Islet of Langerhans (tissue), 1 donor: Measurements from ENCODE around the gene WNT9B.

ENCODE experiments used
- FAIRE-seq: peaks from one replicate; lab custom pipeline; 2011; peaks lifted over from hg19 to GRCh38; lab: Jason Lieb, UNC

The WNT9B gene

DNA sequence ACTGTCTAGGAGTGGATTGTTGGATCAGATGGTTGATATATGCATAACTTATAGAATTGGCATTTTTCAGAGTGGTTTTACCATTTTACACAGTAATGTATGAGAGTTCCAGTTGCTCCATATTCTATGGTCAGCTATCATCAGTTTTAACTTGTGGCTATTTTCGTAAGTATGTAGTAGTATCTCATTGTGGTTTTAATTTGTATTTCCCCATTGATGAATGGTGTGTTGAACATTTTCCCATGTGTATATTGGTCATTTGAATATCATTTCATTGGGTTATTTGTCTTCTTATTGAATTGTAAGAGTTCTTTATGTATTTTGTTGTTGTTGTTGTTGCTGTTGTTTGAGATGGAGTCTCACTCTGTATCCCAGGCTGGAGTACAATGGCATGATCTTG, 6.2 kb downstream of the WNT9B start:
- FAIRE-seq, result no peak

DNA sequence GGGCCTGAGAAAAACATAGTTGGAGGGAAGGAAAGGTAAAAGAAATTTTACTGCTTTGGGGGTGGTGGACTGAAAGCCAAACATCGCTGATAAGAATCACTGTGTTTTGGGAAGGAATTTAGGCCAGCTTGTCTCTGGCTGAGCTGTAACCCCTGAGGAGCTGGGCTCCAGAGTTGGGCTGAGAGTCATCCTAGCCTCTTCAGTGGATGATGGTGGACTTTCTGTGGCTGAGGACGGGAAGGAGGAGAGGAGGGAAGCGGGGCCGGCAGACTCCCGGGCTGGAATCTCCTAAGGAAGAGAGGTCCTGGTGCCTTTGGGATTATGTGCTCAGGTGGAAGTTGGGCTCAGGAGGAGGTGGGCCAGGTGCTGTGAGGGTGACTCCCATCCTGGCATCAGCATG, 8.6 kb downstream of the WNT9B start:
- FAIRE-seq, result no peak

- FAIRE-seq, result no peak
Measured at GRCh38 chr17:46862949-46863348, 11.6 kb downstream of the WNT9B start.

DNA sequence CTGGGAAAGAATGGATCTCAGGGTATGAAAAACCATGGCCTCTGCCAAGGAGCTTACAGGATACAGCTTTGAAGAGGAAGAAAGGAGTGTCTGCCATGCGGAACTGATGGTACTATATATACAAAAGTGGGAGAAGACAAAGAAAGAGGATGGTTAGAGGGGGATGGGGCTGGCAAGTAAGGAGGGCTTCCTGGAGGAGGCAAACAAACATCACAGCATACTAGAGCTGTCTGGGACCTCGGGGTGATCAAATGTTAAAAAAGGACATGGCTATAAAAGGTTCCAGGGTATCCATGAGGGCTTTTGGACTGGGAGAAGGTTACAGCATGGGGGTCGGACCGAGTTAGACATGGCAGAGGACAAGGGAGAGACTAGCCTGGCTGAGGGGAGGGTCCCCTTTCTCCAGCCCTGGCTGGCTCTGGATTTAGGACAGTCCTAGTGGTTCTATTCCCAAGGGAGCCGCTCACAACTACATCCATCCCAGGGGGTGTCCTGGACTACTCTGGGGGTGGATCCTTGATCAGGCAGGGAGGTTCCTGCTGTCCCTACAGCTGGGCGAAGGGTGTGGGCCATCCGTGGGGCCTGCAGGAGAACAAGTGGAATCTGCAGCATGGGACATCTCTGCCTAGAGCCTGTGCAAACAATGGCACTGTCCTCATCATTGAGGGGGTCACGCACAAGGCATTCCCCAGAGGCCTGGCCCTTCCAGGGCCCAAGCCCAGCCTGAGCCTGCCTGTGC, 12.2 kb downstream of the WNT9B start:
- FAIRE-seq, result no peak

DNA sequence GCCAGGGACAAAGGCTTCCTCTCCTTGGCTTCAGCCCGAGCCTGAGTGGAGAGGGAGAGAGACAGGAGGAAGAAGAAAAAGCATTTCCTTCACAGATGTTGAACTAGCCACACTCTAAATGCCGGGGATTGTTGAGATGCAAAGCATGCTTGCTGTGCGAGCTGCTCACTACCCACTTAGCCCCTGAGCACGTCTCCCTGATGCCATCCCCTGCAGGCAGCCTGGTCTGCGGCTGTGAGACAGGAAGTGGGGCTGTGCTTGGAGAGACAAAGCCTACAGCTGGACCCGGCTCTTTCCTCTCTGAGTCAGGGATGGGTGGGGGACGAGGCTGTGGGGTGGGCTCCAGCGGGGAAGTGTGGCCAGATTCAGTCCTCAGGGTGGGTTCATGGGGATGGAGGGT, 13.7 kb downstream of the WNT9B start:
- FAIRE-seq, result no peak

DNA sequence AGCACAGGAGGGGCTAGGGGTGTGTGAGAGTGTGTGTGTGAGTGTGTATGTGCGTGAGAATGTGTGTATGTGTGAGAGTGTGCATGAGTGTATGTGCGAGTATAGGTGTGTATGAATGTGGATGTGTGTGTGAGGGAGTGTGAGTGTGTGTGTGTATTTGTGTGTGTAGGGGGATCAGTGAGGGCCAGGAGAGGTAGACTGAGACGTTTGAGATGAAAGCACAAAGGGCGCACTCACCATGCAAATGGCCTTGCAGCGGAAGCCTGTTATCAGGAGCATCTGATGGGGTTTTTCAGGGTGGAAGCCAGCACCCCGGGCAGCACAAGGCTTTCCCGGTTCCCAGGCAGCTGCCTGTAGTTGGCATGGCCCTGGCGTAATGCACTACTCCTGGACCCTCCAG, 14.9 kb downstream of the WNT9B start:
- FAIRE-seq, result no peak

GRCh38 chr17:46866747-46867146, 15.4 kb downstream of the WNT9B start:
- FAIRE-seq, result no peak

- FAIRE-seq, result no peak
Measured at GRCh38 chr17:46868689-46869187, 17.4 kb downstream of the WNT9B start.

GRCh38 chr17:46869296-46869695, 17.9 kb downstream of the WNT9B start:
- no peak for FAIRE-seq

DNA sequence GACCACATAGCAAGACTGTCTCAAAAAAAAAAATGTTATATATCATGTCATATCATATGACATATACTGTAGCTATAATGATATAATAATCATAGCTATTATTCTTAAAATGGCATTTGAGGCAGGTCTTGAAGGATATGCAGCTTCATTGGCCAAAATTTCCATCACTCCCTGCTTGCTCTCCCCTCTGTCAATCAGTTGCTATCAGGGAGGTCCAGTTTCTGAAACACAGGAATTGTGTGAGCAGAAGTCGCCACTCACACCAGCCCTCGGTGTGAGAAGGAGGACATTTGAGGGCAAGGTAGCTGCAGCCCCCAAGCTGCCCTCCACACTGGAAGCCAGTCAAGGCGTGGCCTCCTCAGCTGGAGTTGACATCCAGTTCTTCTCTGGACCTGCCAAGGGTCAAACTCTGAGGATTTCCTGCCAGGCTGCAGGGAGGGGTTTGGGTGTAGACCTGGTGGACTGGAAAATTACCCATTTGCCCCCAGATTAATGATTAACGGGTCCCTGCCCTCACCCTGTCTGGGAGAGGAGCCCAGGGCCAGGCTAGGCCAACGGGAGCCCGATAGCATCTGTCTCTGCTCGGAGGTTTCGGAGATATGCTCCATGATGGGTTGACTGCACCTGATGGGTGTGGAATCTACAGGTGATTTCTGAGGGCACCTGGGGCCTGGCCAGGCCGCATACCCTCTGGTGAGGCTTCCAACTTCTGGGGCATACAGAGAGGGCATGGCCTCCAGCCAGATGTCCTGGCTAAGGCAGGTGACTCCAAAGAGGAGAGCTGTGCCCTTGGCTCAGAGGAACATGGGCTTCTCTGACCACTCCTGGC, 18.8 kb downstream of the WNT9B start:
- FAIRE-seq, result no peak

DNA sequence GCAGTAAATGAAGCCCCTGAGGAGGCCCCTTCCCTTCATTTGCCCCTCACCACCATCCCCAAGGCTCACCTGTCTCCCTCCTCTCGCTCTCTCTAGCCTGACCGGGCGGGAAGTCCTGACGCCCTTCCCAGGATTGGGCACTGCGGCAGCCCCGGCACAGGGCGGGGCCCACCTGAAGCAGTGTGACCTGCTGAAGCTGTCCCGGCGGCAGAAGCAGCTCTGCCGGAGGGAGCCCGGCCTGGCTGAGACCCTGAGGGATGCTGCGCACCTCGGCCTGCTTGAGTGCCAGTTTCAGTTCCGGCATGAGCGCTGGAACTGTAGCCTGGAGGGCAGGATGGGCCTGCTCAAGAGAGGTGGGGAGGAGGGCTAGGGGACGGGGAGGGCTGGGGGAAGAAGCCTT, 21.0 kb downstream of the WNT9B start:
- no peak for FAIRE-seq

- no peak for FAIRE-seq
Measured at GRCh38 chr17:46873941-46874645, 22.7 kb downstream of the WNT9B start.

DNA sequence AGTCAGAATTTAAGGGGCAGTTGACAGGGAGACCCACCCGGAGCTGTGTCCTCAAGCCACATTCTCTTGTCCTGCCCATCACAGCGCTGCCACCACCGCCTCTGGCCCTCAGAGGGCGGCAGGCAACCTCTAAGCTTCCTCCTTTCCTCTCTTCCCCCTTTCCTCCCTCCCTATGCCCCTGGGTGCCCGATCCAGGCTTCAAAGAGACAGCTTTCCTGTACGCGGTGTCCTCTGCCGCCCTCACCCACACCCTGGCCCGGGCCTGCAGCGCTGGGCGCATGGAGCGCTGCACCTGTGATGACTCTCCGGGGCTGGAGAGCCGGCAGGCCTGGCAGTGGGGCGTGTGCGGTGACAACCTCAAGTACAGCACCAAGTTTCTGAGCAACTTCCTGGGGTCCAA, 23.5 kb downstream of the WNT9B start:
- FAIRE-seq, result no peak

- no peak for FAIRE-seq
Measured at GRCh38 chr17:46875849-46876352, 24.5 kb downstream of the WNT9B start.

- no peak for FAIRE-seq
Measured at GRCh38 chr17:46876353-46876887, 25.0 kb downstream of the WNT9B start.

DNA sequence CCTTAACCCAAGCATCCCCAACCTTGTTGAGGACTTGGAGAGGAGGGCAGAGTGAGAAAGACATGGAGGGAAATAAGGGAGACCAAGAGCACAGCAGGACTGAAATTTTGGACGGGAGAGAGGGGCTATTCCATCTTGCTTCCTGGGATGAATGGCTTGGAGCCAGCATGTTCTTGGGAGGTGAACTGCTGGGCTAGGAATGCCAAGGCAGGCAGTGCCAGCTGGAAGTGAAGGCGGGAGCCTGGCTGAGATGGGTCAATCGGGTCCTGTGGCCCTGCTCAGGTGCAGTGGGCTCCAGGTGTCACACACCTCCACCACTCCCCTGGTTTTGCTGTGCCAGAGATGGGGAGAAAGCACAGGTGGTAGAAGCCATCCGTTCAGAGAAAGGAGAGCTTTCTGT, 25.5 kb downstream of the WNT9B start:
- FAIRE-seq, result no peak

DNA sequence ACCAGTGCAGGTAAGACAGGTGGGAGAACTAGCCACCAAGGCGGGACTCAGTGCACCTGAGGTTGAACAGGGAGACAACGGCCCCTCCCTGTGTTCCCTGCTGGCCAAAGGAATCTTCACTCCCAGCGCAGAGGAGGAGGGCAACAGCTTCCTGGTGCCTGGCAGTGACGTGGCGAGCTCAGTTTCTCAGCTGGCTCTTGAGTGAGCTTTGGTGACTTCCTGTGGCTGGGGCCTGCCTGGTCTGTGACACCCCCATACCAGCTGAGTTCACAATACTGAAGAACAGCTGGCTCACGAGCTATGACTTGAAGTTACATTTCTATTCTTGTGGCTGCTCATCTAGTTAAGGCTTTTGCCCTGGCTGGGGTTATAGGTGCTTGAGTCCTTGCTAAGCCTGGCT, 26.1 kb downstream of the WNT9B start:
- FAIRE-seq, result no peak

DNA sequence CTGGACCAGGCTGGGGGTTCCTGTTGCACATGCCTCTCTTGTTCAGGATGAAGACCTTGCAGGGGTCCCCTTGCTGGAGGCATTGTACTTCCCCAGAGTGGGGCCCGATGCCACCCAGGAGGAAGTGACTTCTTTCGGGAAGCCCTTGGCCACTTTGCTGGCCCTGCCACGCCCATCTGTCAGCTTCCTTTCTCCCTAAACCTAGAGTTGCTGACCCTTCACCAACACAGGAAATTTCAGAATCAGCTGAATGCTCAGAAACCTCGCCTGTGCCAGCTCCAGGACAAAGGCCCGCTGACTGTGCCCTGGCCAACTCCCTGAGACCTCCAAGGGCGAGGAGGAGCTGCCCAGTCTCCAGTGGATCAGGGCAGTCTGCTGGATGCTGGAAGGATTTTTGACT, 26.7 kb downstream of the WNT9B start:
- FAIRE-seq, result no peak

DNA sequence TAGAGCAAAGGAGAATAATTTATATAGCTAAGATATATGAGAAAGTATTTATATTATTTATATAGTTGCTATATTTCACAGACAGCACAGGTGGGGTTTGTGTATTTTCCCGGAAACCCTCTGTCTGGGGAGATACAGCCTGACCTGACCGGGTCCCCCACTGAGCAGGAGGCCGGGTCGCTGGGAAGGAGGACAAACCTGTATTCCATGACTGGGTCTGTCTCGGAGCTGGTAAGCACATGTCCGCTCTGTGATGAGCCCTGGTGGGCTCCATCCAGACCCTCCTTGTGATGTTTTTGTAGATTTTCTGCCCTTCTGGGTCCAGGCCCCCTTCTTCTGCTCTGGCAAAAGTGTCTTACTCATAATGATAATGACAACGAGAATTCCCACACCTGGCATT, 27.7 kb downstream of the WNT9B start:
- FAIRE-seq, result no peak

DNA sequence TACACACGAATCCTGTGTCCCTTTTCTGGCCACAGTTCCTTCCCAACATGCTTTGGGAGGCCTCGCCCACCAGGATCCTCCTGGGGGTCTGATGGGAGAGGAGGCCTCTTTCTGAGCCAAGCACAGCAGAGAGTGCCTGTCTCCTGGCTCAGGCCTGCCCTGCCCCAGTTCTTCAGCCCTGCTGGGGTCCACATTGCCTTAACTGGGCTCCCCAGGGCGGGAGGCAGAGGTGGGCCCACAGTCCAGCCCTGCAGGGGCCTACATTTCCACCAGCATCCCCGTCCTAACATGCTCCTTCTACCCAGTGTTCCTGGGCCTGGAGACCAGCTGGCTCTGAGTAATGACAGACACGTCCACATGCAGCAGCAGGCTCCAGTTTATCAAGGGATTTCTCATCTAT, 29.6 kb downstream of the WNT9B start:
- no peak for FAIRE-seq

GRCh38 chr17:46882666-46883065, 31.3 kb downstream of the WNT9B start:
- FAIRE-seq, result no peak

GRCh38 chr17:46883871-46884520, 32.6 kb downstream of the WNT9B start:
- no peak for FAIRE-seq
